Stimulated activated CD4-positive, alpha-beta T cell treated with anti-CD3 and anti-CD28 coated beads, Interleukin-1b, Interleukin-23, amount 100 ng/mL, for 4 hours (primary cell): ENCODE measurements around the gene REXO2.

ENCODE experiments used
- DNase-seq, 2 donors: peaks; one replicate each; pipeline ENCODE4 v3.0.0-alpha.2; 2020; ENCODE audit warnings: low read depth in 2 of 2

Gene REXO2

DNA sequence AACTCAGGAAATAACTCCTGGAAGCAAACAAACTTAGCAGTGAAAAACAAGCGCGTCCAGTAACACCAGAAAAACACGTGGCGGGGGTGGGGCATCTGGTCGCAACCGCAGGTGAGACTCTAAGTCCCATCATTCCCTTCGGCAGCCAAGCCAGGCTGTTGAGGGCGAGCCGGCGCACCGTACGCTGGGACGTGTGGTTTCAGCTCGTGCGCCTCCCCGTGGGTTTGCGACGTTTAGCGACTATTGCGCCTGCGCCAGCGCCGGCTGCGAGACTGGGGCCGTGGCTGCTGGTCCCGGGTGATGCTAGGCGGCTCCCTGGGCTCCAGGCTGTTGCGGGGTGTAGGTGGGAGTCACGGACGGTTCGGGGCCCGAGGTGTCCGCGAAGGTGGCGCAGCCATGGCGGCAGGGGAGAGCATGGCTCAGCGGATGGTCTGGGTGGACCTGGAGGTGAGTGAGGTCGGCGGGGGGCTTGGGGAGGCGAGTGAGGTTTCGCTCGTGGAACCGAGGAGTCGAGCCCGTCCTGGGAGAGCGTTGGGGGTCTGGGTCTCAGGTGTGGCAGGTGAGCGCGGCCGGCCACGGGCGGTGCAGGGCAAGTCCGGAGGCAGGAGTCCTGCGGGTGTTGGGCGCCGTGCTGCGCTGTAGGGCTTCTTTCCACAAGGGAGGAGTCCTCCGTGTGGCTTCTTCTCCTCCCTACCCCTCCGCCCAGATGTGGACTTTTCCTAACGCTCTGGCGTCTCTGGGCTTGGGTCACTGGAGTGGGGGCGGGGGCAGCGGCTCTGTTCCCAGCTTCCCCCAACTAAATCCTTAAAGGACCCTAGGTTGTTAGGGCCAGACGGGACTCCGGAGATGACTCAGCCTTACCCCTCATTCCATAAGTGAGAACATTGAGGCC is at the start of gene REXO2:
TSS of gene REXO2 (plus strand) at position 239 of the 892 bp plus-strand sequence. CDS start at position 301, 62 bp downstream.
- DNase-seq = peak; percentile 89 to 91

DNA sequence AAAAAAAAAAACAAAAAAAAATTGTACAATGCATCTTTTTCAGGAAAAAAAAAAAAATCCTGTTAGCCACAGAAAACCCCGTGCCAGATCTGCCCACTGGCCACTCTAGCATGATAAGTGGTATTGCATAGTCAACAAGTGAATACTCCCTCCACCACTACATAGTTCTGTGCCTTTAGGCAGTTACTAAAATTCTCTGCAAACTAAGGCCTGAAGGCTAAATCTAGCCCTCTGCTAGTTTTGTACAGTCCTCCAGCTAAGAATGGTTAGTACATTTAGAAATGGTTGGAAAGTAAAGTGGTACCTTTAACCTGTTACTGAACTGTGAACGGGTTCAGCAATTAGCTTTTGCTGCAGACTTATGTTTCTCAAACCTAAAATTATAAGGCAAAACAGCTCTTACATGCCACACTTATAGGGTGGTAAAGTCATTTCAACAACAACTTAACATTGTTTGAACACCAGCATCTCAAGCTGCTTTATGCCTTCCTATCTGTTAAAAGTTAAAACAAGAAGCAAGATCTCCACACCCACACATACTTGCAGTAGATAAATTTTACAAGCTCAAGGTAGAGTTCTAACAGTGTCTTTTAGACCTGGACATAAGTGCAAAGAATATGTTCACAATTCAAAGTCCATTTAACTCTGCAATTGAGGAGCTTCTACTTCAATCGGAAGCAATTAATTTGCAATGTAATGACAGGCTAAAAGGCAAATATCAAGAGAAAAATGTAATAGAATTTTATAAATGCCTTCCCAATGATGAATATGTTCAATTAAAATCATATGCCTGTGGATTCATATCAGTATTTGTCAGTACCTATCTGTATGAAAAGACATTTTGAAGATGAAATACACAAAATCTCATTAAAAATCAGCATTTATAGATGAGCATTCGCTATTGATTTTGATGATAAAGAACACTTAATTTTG is 46.3 kb upstream of the REXO2 start:
- no peak for DNase-seq

DNA sequence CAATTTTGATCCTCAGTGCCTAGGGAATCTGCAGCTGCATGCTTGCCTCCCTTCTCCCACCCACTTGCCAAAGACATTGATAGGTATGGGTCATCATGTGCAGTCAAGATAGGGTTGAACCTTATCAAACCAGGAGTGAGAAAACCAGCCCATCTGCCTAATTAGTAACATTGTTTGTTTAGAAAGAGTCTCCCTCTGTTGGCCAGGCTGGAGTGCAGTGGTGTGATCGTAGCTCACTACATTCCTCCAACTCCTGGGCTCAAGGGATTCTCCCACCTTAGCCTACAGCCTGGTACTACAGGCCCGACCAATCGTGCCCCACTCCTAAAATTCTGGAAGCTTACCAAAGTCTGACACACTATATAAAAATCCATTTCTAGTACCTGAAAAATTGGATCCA is 43.5 kb upstream of the REXO2 start:
- no peak for DNase-seq

DNA sequence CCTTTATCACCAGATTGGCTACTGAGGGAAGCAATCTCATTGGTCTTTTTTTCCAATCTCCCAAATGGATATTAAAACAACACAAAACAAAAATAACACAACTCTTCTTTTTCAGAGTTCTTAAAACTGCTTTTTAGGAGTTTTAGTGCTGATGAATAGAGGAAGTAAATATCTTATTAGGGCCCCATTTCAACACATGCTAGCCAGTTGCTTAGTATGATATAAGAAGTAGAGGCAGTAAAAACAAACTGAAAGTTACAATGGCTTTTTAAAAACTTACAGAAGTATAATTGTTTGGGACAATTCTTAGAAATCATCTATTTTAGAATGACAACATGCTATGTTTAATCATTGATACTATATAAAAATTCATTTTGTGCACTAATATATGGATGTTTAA is 42.4 kb upstream of the REXO2 start:
- no peak for DNase-seq

DNA sequence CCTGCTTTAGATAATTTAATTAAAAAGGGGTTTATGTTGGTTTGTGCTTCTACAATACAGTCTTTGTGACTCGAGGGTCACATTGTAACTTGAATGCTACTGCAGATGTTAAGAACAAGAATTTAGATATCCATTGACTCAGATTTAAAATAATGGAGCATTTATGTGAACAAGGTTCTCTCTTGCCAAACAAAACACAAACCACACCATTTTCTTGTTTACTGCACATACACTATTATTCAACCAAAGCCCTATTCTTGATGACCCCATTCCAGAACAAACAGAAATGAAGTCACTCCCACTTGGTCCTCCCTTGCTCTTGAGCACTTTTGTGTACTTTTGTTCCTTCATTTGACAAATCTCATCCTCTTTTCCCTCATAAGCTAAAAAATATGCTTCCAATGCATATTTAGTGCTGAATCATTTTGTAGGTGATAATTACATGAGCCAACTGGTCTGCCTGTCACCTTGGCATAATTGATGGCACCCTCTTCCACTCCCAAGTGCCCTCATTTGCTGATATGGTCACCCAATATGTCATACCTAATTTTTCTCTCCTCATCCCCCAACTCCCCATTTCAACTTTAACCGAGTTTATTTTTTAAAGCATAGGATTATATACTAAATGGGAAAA is 41.8 kb upstream of the REXO2 start:
- no peak for DNase-seq

DNA sequence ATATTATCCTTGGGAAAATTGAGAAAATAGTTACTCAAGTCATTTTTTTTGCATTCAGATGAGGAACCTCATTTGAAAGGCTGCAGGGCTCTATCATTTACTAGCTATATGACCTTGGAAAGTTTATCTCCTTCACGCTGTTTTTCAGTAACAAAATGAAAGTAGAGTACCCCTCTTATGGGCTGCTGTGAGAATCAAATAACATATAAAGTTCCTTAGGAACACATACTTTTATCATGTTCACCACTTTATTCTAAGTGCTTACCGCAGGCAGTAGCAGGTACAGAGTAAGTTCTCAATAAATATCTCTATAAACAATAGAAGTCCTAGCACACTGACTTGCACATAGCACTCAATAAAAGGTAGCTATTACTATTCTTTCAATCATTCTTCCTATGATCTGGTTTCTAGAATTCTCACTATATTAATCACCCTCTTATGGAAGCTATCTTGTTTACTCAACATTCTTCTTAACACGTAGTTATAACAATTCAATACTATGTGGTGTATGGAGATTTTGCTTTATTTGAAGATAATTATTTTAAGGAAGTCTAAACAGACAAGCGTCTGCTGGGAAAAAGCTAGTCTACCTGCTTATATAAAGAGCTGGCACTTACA is 40.9 kb upstream of the REXO2 start:
- DNase-seq = no peak

DNA sequence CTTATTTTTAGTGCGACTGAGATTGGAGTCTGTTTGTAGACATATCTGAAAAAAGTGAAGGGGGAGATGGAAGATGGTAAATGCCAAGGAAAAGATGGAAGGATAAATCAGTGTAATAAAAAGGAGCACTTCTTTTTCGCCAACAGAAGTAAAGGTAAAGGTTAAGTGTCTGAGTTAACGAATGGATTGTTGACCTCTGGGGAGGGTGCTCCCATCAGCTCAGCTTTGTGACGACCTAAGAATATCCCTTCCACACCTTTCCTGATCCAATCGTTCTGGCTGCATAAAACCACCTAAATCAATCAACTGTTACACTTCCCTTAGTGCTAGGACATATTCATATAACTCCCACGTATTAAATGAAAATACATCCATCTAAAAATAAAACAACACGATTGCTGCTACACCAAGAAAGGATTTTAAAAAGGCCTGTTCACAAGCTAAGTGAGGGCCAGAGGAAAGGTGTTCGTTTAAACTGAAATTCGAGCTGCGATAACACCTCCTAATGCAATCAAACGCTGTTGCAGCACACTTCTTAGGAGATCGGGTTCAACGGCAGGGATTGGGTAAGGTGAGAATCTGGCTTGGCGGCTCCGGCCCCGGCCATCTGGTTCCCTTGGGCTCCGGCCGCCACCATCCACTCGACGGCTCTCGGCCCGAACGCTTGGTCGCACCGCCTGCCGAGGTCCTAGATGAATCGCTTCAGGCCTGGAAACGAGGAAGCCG is 39.6 kb upstream of the REXO2 start:
- DNase-seq = no peak

DNA sequence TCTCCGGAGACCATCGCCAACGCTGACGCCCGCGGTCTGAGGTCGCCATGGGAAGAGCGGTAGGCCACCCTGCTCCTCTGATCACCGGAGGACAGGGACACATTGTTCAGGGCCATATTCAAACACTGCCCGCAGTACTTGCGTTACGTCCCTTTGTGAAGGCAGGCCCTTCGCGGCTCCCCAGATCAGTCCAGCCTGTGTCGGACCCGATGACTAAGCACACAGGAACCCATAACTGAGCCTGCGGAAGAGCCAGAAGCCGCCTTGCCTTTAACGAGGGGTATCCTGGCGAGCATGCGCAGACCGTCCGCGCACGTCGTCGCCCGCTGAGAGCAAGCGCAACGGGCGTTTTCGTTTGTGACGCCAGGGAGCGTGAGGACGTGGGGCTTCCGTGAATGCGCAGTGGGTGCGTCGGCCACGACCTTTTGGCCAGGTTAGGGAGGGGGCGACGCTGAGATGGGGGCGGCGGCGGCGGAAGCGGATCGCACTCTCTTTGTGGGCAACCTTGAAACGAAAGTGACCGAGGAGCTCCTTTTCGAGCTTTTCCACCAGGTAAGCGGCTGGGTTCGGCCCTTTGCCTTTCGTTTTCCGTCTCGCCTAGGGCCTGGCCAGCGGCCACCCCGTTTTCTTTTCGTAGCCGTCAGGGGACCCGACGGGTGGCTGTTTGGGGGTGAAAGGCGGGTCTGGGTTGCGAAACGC is 38.9 kb upstream of the REXO2 start, which contains the start of the genes C11orf71 and RBM7:
TSS of gene C11orf71 (minus strand) at position 296 of the 699 bp plus-strand sequence. CDS start at position 116, 180 bp downstream.
TSS of gene RBM7 (plus strand) at position 451 of the 699 bp plus-strand sequence. CDS start at position 457, 6 bp downstream.
- peak; percentile 95 to 97 for DNase-seq

DNA sequence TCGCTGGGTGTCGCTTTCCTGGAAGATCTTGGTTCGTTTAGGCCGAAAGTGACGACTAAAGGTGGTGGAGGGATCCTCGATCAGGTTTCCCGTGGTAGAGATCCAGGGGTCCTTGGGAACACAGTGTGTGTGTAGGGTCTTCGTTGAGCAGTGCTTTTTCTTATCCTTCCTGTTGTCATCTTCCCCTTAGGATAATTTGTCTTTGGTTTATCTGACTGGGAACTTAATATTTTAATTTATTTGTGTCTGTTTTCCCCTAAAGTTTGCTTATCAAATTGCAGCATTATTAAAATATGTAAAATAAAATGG is 38.4 kb upstream of the REXO2 start:
- no peak for DNase-seq

DNA sequence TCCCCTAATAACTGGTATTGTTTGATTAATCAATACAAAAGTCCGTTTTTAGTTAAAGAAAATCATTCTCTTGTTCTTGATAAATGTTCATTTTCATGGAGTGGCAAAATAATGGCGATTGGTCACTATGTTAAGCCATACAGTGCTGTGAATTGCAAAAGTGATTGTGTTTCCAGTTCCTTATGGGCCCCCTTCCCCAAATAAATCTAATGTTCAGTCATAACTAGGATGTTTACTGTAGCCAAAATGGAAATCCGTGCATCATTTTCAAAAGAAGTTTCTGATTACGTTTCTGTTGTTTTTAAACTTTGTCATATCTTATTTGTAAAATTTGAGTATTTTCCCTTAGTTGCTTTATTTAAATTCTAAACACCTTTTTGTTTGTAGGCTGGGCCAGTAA is 38.0 kb upstream of the REXO2 start:
- DNase-seq = no peak

DNA sequence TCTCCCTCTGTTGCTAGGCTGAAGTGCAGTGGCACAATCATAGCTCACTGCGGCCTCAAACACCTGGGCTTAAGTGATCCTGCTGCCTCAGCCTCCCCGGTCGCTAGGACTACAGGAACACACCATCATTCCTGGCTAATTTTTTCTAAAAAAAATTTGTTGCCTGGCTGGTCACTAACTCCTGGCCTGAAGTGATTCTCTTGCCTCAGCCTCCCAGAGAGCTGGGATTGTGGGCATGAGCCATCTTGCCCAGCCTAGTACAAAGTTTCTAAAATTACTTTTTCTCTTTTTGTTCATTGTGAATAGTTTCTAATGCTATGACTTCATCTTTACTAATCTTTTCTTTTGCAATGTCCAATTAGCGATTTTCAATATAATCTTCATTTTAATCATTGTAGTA is 26.3 kb upstream of the REXO2 start:
- no peak for DNase-seq

DNA sequence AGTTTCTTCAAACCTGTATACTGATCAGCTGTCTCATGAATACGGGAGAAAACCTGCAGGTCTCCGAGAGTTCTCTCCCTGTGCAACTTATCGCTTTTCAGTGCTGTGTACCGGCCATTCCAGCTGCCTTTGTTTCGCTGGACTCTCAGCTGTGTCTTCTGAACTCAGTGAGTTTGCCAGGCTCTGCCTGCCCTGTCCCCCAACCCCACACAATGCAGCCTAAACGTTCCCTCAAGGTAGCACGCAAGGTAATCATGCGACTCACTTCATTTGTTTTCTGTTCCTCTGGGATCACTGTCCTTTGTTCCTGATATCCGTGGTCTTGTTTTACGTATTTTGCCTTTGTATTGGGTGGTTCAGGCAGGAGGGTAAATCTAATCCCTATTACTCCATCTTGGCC is 25.3 kb upstream of the REXO2 start:
- DNase-seq = no peak

DNA sequence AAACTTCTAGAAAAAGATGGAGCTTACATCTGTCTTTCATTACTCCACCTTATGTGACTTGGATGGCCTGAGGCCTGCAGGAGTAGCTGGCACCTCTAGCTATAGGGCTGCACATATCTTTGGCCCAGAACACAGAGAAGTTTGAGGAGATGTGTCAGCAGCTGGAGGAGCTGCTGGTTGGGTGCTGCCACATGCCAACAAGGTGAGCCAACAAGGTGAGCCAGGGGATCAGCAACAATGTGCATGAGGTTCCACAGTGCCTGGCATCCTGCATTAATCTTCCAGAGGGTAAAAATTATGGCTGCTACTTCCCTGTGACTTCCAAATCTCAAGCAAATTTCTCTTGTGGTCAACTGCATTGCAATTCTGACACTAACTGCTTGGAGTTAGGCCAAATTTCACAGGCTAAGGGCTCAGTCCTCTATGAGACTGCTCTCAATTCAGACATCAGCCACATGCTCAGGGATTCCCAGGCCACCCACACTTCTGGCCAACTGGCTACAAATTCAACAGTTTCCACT is 22.8 kb upstream of the REXO2 start:
- DNase-seq = no peak

DNA sequence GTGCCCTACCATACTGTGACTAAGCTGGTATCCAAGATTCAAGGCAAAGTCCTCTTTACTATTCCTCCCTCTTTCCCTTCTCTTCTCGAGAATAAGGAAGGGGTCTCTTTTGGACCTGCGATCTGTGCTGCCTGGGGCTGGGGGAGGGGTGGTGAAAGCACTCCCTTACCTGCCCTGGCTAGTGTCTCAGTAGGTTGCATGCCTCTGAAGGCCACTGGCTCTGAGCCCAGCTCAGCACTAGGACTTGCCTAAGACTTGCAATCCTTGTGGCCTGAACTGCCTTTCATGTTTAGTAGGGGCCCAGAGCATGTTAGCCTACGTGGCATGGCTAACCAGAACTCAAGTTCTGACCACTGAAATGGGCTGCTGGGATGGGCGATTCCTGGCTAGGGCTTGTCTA is 13.0 kb upstream of the REXO2 start:
- no peak for DNase-seq

DNA sequence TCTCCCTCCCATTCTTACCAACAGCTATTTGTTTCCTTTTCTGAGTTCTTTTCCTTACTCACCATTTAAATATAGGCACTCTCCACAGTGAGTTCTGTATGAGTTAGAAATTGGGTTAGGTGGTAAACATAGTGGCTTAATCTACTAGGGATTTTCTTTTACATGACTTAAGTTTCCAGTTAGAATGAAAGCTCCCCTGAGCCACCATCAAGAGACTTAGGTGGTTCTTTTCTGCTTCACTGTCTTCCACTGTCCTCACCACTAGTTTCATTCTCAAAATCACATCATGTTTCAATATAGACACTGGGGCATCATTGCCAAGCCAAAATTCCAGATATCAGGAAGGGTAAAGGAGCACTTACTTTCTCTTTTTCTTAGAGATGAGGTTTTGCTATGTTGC is 9.0 kb upstream of the REXO2 start:
- DNase-seq = no peak

DNA sequence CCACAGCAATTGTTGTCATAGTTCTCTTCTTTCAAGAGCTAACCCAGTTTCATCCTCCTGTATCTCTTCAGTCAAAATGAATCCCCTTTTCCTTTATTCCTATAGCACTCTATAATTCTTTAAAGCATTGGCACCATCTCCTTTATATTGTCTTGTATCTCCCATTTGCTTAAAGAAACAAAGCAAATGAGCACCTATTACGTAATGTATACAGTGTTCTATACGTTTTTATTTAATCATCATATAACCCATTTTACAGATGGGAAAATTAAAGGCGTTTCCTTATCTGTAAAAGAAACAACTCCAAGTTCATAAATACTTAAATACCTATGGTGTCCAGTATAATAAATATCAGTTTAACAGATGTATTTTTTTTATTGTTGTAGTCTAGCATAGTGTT is 6.4 kb upstream of the REXO2 start:
- DNase-seq = no peak

DNA sequence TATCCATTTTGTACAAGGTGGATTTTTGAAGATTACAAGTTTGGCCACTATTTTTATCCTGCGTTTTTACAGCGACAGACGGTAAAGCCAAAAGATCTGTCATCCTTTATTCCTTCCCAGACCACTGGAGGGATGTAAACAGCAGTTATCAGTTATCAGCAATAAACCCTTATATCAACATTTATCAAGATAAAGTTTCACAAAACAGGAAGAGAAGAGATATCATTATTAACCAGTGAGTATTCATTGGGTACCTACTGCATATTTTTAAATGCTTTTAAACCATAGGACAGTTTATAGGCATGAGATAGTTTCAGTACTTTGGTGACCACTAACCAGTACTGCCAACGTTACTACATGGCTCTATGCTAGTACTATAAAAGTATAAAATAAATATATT is 5.9 kb upstream of the REXO2 start:
- no peak for DNase-seq

DNA sequence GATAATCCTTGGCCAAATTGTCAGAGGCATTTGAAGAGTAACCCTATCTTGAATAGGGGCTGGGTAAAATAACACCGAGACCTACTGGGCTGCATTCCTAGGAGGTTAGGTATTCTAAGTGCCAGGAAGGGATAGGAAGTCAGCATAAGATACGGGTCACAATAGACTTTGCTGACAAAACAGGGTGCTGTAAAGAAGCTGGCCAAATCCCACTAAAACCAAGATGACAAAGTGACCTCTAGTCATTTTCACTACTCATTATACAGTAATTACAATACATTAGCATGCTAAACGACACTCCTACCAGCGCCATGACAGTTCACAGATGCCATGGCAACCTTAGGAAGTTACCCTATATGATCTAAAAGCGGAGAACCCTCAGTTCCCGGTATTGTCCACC is 964 bp upstream of the REXO2 start:
- DNase-seq = no peak

DNA sequence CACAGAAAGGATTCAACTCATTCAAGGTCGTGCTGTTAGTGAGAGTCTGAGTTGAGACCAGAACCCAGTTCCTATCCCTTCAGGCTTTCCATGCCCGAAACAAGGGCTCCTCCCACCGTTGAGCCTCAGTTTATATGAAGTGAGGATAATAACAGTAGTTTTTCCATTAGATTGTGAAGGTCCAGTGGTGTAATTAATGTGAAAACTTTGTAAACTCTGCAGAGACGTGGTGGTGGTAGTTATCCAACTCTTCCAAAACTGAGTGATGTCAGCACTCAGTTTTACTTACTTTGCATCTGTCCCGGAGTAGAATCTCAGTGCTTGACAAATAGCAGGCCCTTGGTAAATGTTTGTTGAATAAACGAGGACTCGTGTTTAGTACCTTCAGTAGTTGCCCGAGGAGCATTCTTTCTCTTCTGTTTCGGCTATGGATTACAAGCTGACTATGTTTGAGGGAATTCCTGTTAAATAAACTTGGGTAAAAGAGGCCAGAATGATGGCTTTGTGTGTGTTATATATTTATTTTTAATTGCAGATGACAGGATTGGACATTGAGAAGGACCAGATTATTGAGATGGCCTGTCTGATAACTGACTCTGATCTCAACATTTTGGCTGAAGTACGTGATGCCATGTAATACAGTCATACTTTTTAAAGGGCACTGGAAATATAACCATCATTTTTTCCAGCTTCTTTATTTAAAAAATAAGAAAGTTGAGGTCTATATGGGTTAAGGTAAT is 1.0 kb downstream of the REXO2 start:
- no peak for DNase-seq
